ENCODE results near the gene CALCOCO1. TPM values are rescaled to one million over a fixed set of nuclear protein-coding genes. Genes with fewer than 3 reads are reported as not detected.

The CALCOCO1 gene
- total and polyA plus RNA-seq, 2 of the 13 experiments (the other 11 are each of a cell fraction or from before 2014, with no cell fraction given): 7.7 to 47.7 TPM

- FAIRE-seq (no peak), ATAC-seq (no peak), DNase-seq (ENCODE audit: low spot score) (no peak)
- Histone ChIP-seq H3K79me2 (ENCODE audit: insufficient read depth, low read length) (no peaks in the 10 kb centered on the region), H3K4me3 (replicated peaks in 1 of 3; ENCODE audit: insufficient read depth in 1 of 3, low read depth in 2 of 3, low read length in 3 of 3) (no peak overlapping the region), H3K9ac (ENCODE audit: insufficient read depth, low read depth, low read length) (no peak overlapping the region), H3K36me3 (replicated peaks in 1 of 2; ENCODE audit: control insufficient read depth in 1 of 2, insufficient read depth in 2 of 2, low read length in 2 of 2) (no peaks in the 10 kb centered on the region), H4K20me1 (ENCODE audit: insufficient read depth, low read length) (no peaks in the 10 kb centered on the region), H3K27me3 (ENCODE audit: control insufficient read depth in 1 of 2, insufficient read depth in 2 of 2, low read length in 2 of 2) (peaks cover 0 to 11% of the 10 kb centered on the region in 2 experiments; a peak in 1 of 5 replicates), H3K9me3 (ENCODE audit: low read length) (no peaks in the 10 kb centered on the region), H2AFZ (ENCODE audit: low read length) (no peak overlapping the region), H3K27ac (ENCODE audit: extremely low read length, insufficient read depth, low read length) (no peak overlapping the region), H3K4me2 (ENCODE audit: low read depth, low read length) (no peak overlapping the region), H3K4me1 (ENCODE audit: insufficient read depth, low read length) (no peaks in the 10 kb centered on the region)
- no TSS peak for BruUV-seq (replicated peaks)
- in situ Hi-C loops (cut with HindIII; ENCODE audit: extremely low pct_ligation_motif_present, low pct_unique_long_range_greater_than_20kb) (no loop called here), intact Hi-C loops (cut with micrococcal nuclease; ENCODE audit: unreplicated experiment) (no loop called here)
- 13% methylated on average over 2 of the region's 2 CpGs for WGBS (ENCODE audit: low lambda C conversion rate)
- no peak for TF ChIP-seq FOXA3 (CRISPR knock-in tag; IDR thresholded peaks at IDR 0.05)
- no peak for TF ChIP-seq PRDM10 (CRISPR knock-in tag; IDR thresholded peaks at IDR 0.05; ENCODE audit: low read depth)
- no peak for TF ChIP-seq ZKSCAN8 (CRISPR knock-in tag; IDR thresholded peaks at IDR 0.05; ENCODE audit: borderline replicate concordance)
- no peak for TF ChIP-seq ATF1 (CRISPR knock-in tag; IDR thresholded peaks at IDR 0.05)
- no peak for TF ChIP-seq DMTF1 (CRISPR knock-in tag; IDR thresholded peaks at IDR 0.05)
- TF ChIP-seq, protein P1, sequence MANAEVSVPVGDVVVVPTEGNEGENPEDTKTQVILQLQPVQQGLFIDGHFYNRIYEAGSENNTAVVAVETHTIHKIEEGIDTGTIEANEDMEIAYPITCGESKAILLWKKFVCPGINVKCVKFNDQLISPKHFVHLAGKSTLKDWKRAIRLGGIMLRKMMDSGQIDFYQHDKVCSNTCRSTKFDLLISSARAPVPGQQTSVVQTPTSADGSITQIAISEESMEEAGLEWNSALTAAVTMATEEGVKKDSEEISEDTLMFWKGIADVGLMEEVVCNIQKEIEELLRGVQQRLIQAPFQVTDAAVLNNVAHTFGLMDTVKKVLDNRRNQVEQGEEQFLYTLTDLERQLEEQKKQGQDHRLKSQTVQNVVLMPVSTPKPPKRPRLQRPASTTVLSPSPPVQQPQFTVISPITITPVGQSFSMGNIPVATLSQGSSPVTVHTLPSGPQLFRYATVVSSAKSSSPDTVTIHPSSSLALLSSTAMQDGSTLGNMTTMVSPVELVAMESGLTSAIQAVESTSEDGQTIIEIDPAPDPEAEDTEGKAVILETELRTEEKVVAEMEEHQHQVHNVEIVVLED (CRISPR knock-in tag; IDR thresholded peaks at IDR 0.05; ENCODE audit: borderline replicate concordance): no peak
- TF ChIP-seq, protein P2, sequence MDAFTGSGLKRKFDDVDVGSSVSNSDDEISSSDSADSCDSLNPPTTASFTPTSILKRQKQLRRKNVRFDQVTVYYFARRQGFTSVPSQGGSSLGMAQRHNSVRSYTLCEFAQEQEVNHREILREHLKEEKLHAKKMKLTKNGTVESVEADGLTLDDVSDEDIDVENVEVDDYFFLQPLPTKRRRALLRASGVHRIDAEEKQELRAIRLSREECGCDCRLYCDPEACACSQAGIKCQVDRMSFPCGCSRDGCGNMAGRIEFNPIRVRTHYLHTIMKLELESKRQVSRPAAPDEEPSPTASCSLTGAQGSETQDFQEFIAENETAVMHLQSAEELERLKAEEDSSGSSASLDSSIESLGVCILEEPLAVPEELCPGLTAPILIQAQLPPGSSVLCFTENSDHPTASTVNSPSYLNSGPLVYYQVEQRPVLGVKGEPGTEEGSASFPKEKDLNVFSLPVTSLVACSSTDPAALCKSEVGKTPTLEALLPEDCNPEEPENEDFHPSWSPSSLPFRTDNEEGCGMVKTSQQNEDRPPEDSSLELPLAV (CRISPR knock-in tag; conservative IDR thresholded peaks at IDR 0.05; ENCODE audit: low read depth): no peak
- TF ChIP-seq NFE2L1 (CRISPR knock-in tag; IDR thresholded peaks at IDR 0.05; ENCODE audit: borderline replicate concordance): no peak
- TF ChIP-seq PLSCR1 (CRISPR knock-in tag; IDR thresholded peaks at IDR 0.05; ENCODE audit: borderline replicate concordance): no peak
- no peak for TF ChIP-seq ZFP82 (CRISPR knock-in tag; IDR thresholded peaks at IDR 0.05; ENCODE audit: borderline replicate concordance)
- ChIA-PET CTCF (ENCODE audit: low intra/inter-chr PET ratio, low total read pairs) (no interaction called here), POLR2A (no interaction called here)
Measured at GRCh38 chr12:53683494-53683893, 43.8 kb downstream of the CALCOCO1 start.

Measured in HepG2 (cell line).